GM12891 (cell line): Measurements from ENCODE around the gene NRXN3.

Source experiments
- DNase-seq: peaks from one replicate; pipeline ENCODE4 v3.0.0; 2011; ENCODE audit warnings: low spot score; ENCODE audit not compliant: insufficient read length
- FAIRE-seq: peaks from 2 replicates; lab custom pipeline; 2011; peaks lifted over from hg19 to GRCh38; lab: Jason Lieb, UNC
- PAX5 ChIP-seq: IDR thresholded peaks from 2 replicates; pipeline ENCODE4 v1.6.1; 2011; ENCODE audit warnings: low read length, moderate library complexity, mild to moderate bottlenecking; ENCODE audit not compliant: insufficient read depth, severe bottlenecking
- POLR2A ChIP-seq: IDR thresholded peaks from 2 replicates; pipeline ENCODE4 v1.6.1; 2011; ENCODE audit warnings: low read depth, low read length, control low read depth
- POLR2AphosphoS5 ChIP-seq: IDR thresholded peaks from 2 replicates; pipeline ENCODE4 v1.6.1; 2011; ENCODE audit warnings: low read depth, low read length, control low read depth
- POU2F2 ChIP-seq: IDR thresholded peaks from 2 replicates; pipeline ENCODE4 v1.6.1; 2011; ENCODE audit warnings: low read depth, mild to moderate bottlenecking, control low read depth, low read length, moderate library complexity
- SPI1 ChIP-seq: IDR thresholded peaks from 2 replicates; pipeline ENCODE4 v1.6.1; 2011; ENCODE audit warnings: low read depth, low read length, control low read depth
- TAF1 ChIP-seq: IDR thresholded peaks from 2 replicates; pipeline ENCODE4 v1.6.1; 2011; ENCODE audit warnings: low read depth, low read length, control low read depth

The NRXN3 gene

GRCh38 chr14:79248126-79248525 lies 1078.0 kb downstream of the NRXN3 start:
- TF ChIP-seq POU2F2 (no peak), POLR2A (no peak), PAX5 (no peak), POLR2AphosphoS5 (no peak), TAF1 (no peak), SPI1 (no peak)
- FAIRE-seq (no peak), DNase-seq (no peak)

GRCh38 chr14:79248771-79249170 lies 1078.6 kb downstream of the NRXN3 start:
- DNase-seq (no peak), FAIRE-seq (no peak)
- TF ChIP-seq POLR2A: no peak
- TF ChIP-seq TAF1: no peak
- TF ChIP-seq SPI1: no peak
- no peak for TF ChIP-seq PAX5
- TF ChIP-seq POU2F2: no peak
- no peak for TF ChIP-seq POLR2AphosphoS5

- FAIRE-seq (no peak), DNase-seq (no peak)
- TF ChIP-seq POLR2AphosphoS5 (no peak), POU2F2 (no peak), SPI1 (no peak), TAF1 (no peak), POLR2A (no peak), PAX5 (no peak)
Measured at GRCh38 chr14:79251278-79251677, 1081.1 kb downstream of the NRXN3 start.

GRCh38 chr14:79253576-79253975 lies 1083.4 kb downstream of the NRXN3 start:
- DNase-seq (no peak), FAIRE-seq (no peak)
- TF ChIP-seq SPI1: no peak
- TF ChIP-seq POLR2A: no peak
- TF ChIP-seq POU2F2: no peak
- TF ChIP-seq POLR2AphosphoS5: no peak

- TF ChIP-seq POU2F2 (no peak), POLR2AphosphoS5 (no peak), TAF1 (no peak), POLR2A (no peak)
- DNase-seq: no peak
- no peak for FAIRE-seq
Measured at GRCh38 chr14:79254069-79254775, 1084.0 kb downstream of the NRXN3 start.

GRCh38 chr14:79256380-79256779 lies 1086.2 kb downstream of the NRXN3 start:
- DNase-seq (no peak), FAIRE-seq (no peak)
- no peak for TF ChIP-seq PAX5
- no peak for TF ChIP-seq SPI1
- TF ChIP-seq POLR2AphosphoS5: no peak
- TF ChIP-seq POLR2A: no peak
- TF ChIP-seq TAF1: no peak
- no peak for TF ChIP-seq POU2F2

GRCh38 chr14:79260406-79260805 lies 1090.2 kb downstream of the NRXN3 start:
- TF ChIP-seq SPI1 (no peak), POLR2A (no peak), POLR2AphosphoS5 (no peak), PAX5 (no peak), TAF1 (no peak), POU2F2 (no peak)
- DNase-seq (no peak), FAIRE-seq (no peak)

- TF ChIP-seq PAX5 (no peak), POLR2A (no peak), SPI1 (no peak)
- DNase-seq (no peak), FAIRE-seq (no peak)
Measured at GRCh38 chr14:79265366-79265946, 1095.3 kb downstream of the NRXN3 start.

- TF ChIP-seq TAF1: no peak
- DNase-seq: no peak
- FAIRE-seq: no peak
Measured at GRCh38 chr14:79270361-79270760, 1100.2 kb downstream of the NRXN3 start.

GRCh38 chr14:79271122-79271521 lies 1100.9 kb downstream of the NRXN3 start:
- DNase-seq: no peak
- no peak for TF ChIP-seq POU2F2
- TF ChIP-seq POLR2A: no peak
- no peak for TF ChIP-seq POLR2AphosphoS5
- no peak for TF ChIP-seq TAF1
- no peak for TF ChIP-seq SPI1
- no peak for TF ChIP-seq PAX5
- FAIRE-seq: no peak
